HG02642 (cell line): Measurements from ENCODE around the gene HHIPL1.

Experiments used
- ATAC-seq: cut with Tn5 transposase; IDR thresholded peaks from one replicate; pipeline ENCODE4 v1.9.1; 2021; ENCODE audit warnings: mild to moderate bottlenecking; ENCODE audit not compliant: unreplicated experiment, poor library complexity

Gene HHIPL1

GRCh38 chr14:99644723-99645544 is at the start of gene HHIPL1:
TSS of gene HHIPL1 (plus strand) at chr14:99645129. CDS start at chr14:99645208, 79 bp downstream.
- no peak for ATAC-seq

DNA sequence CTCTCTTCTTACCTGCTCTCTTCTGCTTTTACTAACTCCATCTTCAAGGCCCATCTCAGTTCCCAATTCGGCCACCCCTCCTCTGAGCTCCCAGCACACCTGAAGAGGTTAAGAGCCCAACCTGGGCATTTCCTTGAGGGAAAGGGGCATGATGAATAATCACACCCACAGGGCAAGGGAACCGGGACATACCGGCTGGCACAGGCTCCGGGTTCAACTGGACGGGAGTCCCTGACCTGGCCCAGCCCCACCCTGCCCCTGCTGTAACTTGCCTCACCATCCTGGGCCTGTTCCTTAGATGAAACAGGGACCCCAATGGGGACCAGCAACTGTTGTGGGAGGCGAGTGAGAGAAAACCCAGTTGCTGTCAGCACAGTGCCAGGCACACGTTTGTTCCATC is 49.4 kb upstream of the HHIPL1 start:
- no peak for ATAC-seq

DNA sequence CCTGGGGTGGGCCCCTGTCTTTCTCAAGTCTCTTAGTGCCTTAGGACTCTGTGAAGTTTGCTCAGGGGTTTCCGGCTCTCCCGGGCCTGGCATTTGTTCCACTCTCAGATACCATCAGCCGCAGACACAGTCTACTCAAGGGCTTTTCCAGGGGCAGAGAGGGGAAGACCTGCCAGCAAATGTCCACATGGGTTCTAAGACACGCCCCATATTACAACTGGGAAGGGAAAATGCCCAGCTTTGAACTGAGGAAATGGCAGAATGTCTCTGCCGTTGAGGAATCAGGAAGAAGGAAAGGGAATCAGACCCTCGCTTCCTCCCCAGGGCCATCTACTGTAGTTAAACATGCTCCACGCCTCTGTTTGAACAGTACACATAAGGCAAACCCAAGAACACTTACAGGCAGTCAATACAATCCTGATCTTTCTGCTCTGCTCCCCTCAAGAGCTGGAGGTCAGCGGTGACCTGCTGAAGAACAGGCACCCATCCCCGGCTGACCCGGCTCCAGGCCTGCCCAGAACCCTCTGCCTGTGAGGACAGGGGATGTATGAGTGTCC is 48.8 kb upstream of the HHIPL1 start:
- ATAC-seq: no peak

DNA sequence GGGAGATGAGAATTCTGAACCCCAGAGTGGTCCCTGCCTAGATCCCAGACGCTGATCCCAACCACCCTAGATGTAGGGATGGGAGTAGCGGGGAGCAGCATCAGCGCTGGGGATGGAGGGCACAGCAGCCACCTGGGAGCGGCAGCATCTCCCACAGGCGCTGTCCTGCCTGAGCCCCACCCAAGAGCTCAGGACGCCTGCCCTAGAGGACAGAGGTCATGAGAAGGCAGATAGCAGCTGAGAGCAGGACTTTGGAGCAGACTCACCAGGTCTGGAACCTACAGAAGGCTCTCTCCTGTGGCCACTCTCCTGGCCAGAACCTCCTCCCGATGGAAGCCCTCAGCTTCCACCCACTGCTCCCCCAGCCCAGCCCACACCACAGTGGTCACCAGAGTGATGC is 48.2 kb upstream of the HHIPL1 start:
- ATAC-seq: no peak

DNA sequence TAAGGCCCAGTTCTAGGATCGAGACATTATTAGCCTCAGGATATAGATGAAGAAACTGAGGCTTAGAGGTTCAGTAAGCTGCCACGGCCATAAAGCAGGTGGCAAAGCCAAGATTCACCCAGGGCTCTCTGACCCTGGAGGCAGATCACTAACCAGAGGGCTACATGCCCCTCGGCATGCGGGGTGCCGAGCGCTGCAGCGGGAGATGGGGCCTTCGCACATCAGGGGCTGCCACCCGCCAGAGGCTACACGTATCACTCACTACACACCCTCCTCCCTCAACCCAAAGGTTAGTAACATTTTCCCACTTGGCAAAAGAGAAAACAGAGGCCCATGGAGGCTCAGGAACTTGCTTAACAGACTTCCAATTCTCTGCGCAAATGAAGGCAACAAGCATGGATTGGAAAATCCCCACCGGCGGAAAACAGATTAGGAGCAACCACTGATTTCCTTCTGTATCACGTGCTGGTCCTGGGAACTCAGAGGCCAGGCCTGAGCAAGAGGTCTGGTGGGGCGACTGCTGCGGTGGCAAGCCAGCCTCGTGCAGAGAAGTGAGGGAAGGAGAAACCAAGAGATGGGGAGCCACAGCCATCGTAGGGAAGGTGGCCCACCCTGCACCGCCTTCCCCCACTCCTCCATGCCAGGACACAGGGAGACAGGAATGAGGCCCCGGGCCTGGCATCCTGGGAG is 46.9 kb upstream of the HHIPL1 start:
- no peak for ATAC-seq

DNA sequence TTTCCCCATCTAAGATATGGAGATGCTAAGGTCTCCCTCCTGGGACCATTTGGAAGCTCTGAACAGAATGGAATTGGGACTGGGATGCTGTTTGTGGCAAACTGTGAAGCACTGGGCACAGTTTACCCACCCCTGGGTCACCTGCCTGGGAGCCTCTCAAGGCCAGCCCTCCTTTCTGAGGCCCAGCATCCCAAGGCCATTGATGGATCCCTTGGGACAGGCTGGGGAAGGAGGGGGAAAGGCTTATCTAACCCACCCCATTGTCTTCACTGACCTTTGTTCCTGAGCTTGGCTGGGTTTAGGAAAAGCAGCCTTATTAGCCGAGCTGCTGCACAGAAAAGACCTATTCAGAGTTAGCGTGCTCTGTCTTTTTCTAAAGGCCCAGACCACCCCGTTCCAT is 46.2 kb upstream of the HHIPL1 start:
- no peak for ATAC-seq

- no peak for ATAC-seq
Measured at GRCh38 chr14:99599393-99599792, 45.5 kb upstream of the HHIPL1 start.

GRCh38 chr14:99600232-99600888 is 44.6 kb upstream of the HHIPL1 start:
- no peak for ATAC-seq

DNA sequence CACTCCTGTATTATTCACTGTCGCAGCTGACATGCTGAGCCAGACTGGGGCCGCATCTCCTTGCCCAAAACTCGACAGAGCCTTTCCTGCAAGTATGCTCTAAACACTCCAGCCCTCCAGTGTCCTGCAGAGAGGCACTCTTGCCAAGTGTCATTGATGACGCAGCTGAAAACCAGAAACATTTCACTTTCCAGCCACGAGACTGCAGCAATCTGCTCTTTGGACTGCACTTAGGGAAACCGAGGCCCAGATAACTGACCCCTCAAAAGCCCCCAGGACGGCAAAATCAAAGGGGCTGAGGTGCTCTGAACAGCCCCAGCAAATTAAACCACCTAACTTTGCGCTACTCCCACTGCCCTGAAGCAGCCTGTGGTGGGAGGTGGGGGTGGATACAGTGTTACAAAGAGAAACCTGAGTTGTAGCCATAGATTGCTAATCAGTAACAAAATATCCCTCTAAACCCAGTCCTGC is 43.5 kb upstream of the HHIPL1 start:
- no peak for ATAC-seq

GRCh38 chr14:99602054-99602787 is 42.7 kb upstream of the HHIPL1 start:
- no peak for ATAC-seq

DNA sequence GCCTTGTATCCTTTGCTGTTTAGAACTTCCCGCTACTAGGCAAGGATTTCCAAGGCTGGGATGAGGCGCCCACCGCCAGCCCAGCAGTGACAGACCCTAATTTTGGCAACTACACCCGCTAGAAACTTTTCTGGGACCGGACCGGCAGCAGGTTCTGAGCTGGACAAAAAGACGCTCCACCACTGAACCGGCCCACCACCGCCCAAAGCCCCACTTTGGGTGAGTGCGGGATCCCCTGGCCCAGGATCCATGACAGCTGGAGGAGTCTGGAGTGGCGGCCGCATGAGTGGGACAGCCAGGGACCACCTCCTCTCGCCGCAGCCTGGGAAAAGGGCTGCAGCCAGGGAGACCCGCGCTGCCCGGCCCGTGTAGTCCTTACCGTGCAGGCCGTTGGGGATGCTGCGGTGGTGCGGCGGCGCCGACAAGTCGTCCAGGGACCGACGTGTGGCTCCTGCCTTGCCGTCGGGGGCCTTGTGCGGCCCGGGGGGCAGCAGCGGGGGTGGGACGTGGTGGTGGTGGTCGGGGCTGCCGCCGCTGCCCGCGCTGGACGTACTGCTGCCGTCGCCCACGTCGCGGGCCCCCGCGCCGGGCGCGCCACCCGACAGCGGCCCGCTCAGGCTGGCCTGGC is 42.0 kb upstream of the HHIPL1 start:
- no peak for ATAC-seq

DNA sequence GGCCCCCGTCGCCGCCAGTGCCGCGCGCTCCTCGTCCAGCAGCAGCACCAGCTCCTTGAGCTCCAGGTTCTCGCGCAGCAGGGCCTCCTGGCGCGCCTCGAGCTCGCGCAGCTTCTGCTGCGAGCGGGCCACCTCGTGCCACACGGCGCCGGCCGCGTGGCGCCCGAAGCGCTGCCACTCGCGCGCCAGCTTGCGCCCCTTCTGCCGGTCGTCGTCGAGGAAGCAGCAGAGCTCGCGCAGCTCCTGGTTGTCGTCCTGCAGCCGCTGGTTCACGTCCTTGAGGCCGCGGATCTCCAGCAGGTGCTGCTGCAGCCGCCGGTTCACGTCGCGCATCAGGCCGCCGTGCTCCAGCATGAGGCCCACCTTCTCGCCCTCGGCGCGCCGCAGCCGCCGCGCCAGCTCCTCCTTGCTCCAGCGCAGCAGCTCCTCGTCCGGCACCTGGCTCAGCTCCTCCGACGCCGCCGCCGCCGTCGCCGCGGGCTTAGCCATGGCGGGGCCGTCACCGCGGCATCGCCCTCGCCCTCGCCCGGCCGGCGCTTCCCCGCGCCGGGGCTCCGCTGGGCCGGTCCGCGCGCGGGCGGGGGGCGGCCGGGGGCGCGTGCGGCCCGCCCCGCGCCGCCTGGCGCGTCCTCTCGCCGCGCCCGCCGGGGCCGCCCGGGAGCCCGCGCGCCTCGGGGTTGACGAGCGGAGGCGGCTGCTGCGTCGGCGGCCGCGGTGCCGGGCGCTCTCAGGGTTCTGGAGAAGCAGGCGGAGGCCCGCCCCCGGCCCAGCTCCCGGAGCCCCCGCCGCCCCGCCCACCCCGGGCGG is 41.3 kb upstream of the HHIPL1 start, which contains the start of gene CCDC85C:
CCDC85C (minus strand) TSS at position 737 of the 807 bp plus-strand sequence; CDS start at position 489, 248 bp downstream.
- ATAC-seq: peak; percentile 1

DNA sequence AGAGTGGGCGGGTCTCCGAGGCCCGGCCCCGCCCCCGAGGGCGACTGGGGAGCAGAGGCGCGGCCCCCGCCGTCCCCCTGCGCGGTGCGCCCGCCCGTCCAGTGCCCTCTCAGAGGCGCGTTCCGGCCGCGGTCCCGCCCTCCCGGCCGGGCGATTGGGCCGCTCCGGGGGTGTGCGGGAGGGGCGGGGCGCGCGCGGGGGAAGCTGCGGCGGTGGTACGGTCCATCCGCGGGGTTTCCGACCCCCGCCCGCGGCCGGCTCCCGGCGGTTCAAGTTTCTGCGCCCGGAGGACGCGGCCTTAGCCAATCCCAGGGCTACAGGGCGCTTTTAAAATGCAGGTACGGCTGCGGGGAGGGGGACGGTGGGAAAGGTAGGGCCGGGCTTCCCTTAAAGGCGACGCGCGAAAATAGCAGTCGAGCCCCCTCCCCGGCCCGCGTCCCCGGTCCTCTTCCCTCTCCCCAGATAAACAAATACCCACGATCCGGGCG is 40.6 kb upstream of the HHIPL1 start:
- ATAC-seq: peak; percentile 91

DNA sequence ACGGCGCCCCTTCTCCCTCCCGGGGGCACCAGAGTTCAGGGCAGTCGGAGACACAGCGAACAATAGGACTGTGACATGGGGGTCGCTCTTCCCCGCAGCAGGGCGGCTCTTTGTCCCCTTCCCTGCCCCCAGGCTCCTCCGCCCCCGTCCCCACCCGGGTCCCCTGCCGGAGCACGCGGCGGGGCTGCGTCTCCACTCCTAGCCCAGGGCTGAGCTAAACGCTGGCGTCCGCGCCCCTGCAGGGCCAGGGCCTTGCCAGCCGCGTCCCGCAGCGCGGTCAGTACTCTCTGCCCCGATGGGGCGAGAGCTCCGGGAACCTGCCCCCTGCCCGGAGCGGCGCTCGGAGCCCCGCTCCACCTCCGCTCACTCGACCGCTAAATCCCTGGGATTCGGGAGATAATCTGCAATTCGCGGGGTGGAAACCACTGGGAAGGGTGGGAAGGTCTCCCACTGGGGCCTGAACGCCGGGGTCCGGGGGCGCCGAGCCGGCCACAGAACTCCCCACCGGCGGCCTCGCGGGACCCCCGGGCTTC is 40.1 kb upstream of the HHIPL1 start:
- peak; percentile 21 for ATAC-seq

- peak; percentile 26 for ATAC-seq
Measured at GRCh38 chr14:99605299-99605961, 39.5 kb upstream of the HHIPL1 start.

DNA sequence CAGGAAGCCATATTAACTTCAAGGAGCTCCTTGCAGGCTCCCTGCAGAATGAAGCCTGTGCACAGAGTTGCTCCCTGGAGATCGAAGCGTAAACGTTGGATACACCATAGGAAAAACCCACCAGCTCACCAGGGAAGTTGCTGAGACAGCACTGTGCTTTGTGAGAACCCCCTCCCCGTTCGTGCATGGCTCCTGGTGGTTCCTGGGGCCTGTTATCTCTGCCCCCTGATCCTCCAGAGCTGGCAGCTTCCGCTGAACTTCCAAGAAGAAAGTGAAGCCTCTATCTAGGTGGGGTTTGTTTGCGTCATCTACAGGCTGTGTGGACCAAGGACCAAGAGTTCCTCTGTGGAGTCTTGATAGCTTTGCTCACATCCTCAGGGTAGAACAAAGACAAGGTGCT is 38.6 kb upstream of the HHIPL1 start:
- no peak for ATAC-seq

- ATAC-seq: no peak
Measured at GRCh38 chr14:99608591-99608990, 36.3 kb upstream of the HHIPL1 start.
